ENCODE measurements around the gene SARM1.

The SARM1 gene

DNA sequence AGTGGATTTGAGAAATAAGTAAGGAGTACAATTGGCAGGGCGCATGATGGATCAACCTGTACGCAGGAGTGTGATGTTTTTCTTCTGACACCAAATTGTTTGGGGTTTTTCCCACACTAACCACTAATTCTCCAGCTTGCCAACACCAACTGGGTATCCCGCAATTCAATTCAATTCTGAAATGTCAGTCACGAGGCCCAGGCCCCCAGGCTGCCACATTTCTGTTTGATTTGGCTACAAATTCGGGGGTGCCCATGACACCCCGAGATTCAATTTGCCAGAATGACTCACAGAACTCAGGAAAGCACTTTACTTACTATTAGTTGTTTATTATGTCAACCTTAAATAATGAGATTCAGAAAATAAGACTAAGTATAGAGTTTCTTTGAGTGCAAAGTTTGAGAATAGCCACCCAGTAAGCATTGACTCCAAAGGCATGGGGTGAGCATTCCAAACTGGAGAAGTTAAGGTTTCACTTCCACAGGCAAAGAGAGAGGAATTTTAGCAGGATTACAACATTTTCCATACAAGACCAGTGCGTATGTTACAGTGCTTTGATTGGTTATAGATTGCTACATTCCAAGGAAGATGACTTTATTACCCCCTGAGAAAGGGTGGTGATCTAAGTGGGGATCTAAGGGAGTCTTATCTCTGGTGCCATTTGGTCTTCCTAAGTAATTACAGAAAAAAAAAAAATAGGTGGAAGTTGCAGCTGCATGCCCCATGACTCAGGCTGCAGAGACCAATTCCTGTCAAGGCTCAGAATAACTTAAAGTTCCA lies 23.0 kb downstream of the SARM1 start:
- no peaks in the 10 kb centered on the region for H3K9me3 ChIP-seq (ENCODE audit: control insufficient read depth, low read length)
- H3K27me3 ChIP-seq (replicated peaks; ENCODE audit: control insufficient read depth, insufficient read depth, low read length, poor library complexity, severe bottlenecking) = no peaks in the 10 kb centered on the region
- no peak for DNase-seq
- H3K36me3 ChIP-seq (ENCODE audit: control insufficient read depth, insufficient read depth, low read length) = peaks cover 48% of the 10 kb centered on the region
- H3K27ac ChIP-seq (ENCODE audit: insufficient read depth, low read length, poor library complexity, severe bottlenecking) = no peak overlapping the region
- no peaks in the 10 kb centered on the region for H3K4me1 ChIP-seq (ENCODE audit: control insufficient read depth, insufficient read depth, low read length, poor library complexity, severe bottlenecking)
- H3K4me3 ChIP-seq (ENCODE audit: insufficient read depth, low read depth, low read length, poor library complexity, severe bottlenecking) = no peak overlapping the region

- no peaks in the 10 kb centered on the region for H3K9me3 ChIP-seq (ENCODE audit: control insufficient read depth, low read length)
- DNase-seq = no peak
- no peaks in the 10 kb centered on the region for H3K27me3 ChIP-seq (replicated peaks; ENCODE audit: control insufficient read depth, insufficient read depth, low read length, poor library complexity, severe bottlenecking)
- H3K4me3 ChIP-seq (ENCODE audit: insufficient read depth, low read depth, low read length, poor library complexity, severe bottlenecking) = no peak overlapping the region
- H3K36me3 ChIP-seq (ENCODE audit: control insufficient read depth, insufficient read depth, low read length) = peaks cover 40% of the 10 kb centered on the region
- H3K27ac ChIP-seq (ENCODE audit: insufficient read depth, low read length, poor library complexity, severe bottlenecking) = no peak overlapping the region
- no peaks in the 10 kb centered on the region for H3K4me1 ChIP-seq (ENCODE audit: control insufficient read depth, insufficient read depth, low read length, poor library complexity, severe bottlenecking)
These were observed 23.9 kb downstream of the SARM1 start for GRCh38 chr17:28395426-28395825.

DNA sequence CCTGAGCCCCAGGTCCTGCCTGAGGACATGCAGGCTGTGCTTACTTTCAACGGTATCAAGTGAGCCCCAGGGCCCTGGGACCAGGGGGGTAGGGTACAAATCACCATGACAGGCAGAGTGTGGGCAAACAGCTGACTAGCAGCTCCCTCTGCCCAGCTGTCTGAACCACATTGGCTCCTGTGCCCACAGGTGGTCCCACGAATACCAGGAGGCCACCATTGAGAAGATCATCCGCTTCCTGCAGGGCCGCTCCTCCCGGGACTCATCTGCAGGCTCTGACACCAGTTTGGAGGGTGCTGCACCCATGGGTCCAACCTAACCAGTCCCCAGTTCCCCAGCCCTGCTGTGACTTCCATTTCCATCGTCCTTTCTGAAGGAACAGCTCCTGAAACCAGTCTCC lies 24.5 kb downstream of the SARM1 start:
- H3K9me3 ChIP-seq (ENCODE audit: control insufficient read depth, low read length) = no peaks in the 10 kb centered on the region
- no peaks in the 10 kb centered on the region for H3K27me3 ChIP-seq (replicated peaks; ENCODE audit: control insufficient read depth, insufficient read depth, low read length, poor library complexity, severe bottlenecking)
- no peak overlapping the region for H3K27ac ChIP-seq (ENCODE audit: insufficient read depth, low read length, poor library complexity, severe bottlenecking)
- H3K4me1 ChIP-seq (ENCODE audit: control insufficient read depth, insufficient read depth, low read length, poor library complexity, severe bottlenecking) = no peaks in the 10 kb centered on the region
- peaks cover 34% of the 10 kb centered on the region for H3K36me3 ChIP-seq (ENCODE audit: control insufficient read depth, insufficient read depth, low read length)
- no peak overlapping the region for H3K4me3 ChIP-seq (ENCODE audit: insufficient read depth, low read depth, low read length, poor library complexity, severe bottlenecking)
- no peak for DNase-seq

GRCh38 chr17:28396635-28397239 lies 25.2 kb downstream of the SARM1 start:
- no peak overlapping the region for H3K27ac ChIP-seq (ENCODE audit: insufficient read depth, low read length, poor library complexity, severe bottlenecking)
- H3K4me1 ChIP-seq (ENCODE audit: control insufficient read depth, insufficient read depth, low read length, poor library complexity, severe bottlenecking) = no peaks in the 10 kb centered on the region
- H3K27me3 ChIP-seq (replicated peaks; ENCODE audit: control insufficient read depth, insufficient read depth, low read length, poor library complexity, severe bottlenecking) = no peaks in the 10 kb centered on the region
- no peak overlapping the region for H3K4me3 ChIP-seq (ENCODE audit: insufficient read depth, low read depth, low read length, poor library complexity, severe bottlenecking)
- H3K36me3 ChIP-seq (ENCODE audit: control insufficient read depth, insufficient read depth, low read length) = peaks cover 29% of the 10 kb centered on the region
- DNase-seq = no peak
- H3K9me3 ChIP-seq (ENCODE audit: control insufficient read depth, low read length) = no peaks in the 10 kb centered on the region

GRCh38 chr17:28397275-28397674 lies 25.8 kb downstream of the SARM1 start:
- no peaks in the 10 kb centered on the region for H3K9me3 ChIP-seq (ENCODE audit: control insufficient read depth, low read length)
- no peak for DNase-seq
- peaks cover 28% of the 10 kb centered on the region for H3K36me3 ChIP-seq (ENCODE audit: control insufficient read depth, insufficient read depth, low read length)
- no peaks in the 10 kb centered on the region for H3K27me3 ChIP-seq (replicated peaks; ENCODE audit: control insufficient read depth, insufficient read depth, low read length, poor library complexity, severe bottlenecking)
- no peaks in the 10 kb centered on the region for H3K4me1 ChIP-seq (ENCODE audit: control insufficient read depth, insufficient read depth, low read length, poor library complexity, severe bottlenecking)
- H3K4me3 ChIP-seq (ENCODE audit: insufficient read depth, low read depth, low read length, poor library complexity, severe bottlenecking) = no peak overlapping the region
- no peak overlapping the region for H3K27ac ChIP-seq (ENCODE audit: insufficient read depth, low read length, poor library complexity, severe bottlenecking)

- H3K4me3 ChIP-seq (ENCODE audit: insufficient read depth, low read depth, low read length, poor library complexity, severe bottlenecking) = no peak overlapping the region
- no peaks in the 10 kb centered on the region for H3K27me3 ChIP-seq (replicated peaks; ENCODE audit: control insufficient read depth, insufficient read depth, low read length, poor library complexity, severe bottlenecking)
- DNase-seq = no peak
- no peaks in the 10 kb centered on the region for H3K9me3 ChIP-seq (ENCODE audit: control insufficient read depth, low read length)
- H3K36me3 ChIP-seq (ENCODE audit: control insufficient read depth, insufficient read depth, low read length) = peaks cover 23% of the 10 kb centered on the region
- no peak overlapping the region for H3K27ac ChIP-seq (ENCODE audit: insufficient read depth, low read length, poor library complexity, severe bottlenecking)
- H3K4me1 ChIP-seq (ENCODE audit: control insufficient read depth, insufficient read depth, low read length, poor library complexity, severe bottlenecking) = no peaks in the 10 kb centered on the region
These were observed 26.3 kb downstream of the SARM1 start for GRCh38 chr17:28397687-28398279.

DNA sequence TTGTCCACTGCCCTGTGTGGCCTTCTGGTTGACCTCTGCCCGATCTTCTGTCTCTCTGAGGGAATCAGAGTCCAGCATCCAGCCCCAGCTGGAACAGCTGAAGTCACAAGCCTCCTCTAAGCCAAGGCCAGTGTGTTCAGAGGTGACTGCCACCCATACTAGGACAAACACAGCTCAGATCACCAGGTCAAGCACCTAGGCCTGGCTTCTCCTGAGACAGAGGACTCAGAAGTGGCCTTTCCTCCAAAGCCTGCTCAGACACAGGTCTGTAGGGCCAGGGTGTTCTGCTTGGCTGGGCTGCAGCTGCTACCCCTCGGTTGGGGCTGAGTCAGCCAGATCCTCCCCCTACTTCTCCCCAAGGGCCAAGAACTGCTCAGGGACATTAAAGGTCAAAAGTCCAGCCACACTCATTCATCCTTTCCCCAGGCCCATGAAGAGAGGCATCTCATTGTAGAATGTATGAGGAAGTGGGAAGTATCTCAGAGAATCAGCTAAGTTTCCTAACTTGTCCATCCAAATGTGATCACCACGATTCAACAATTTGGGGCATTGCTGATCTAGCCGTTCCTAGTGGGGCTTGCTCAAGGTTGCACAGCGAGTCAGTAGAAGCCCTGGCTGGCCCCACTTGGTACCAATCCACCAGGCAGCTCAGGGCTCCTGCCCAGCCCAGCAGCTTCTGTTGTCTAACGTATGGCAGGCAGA lies 26.9 kb downstream of the SARM1 start:
- peaks cover 22% of the 10 kb centered on the region for H3K36me3 ChIP-seq (ENCODE audit: control insufficient read depth, insufficient read depth, low read length)
- no peak for DNase-seq
- H3K9me3 ChIP-seq (ENCODE audit: control insufficient read depth, low read length) = no peaks in the 10 kb centered on the region
- H3K27ac ChIP-seq (ENCODE audit: insufficient read depth, low read length, poor library complexity, severe bottlenecking) = no peak overlapping the region
- H3K27me3 ChIP-seq (replicated peaks; ENCODE audit: control insufficient read depth, insufficient read depth, low read length, poor library complexity, severe bottlenecking) = no peaks in the 10 kb centered on the region
- no peak overlapping the region for H3K4me3 ChIP-seq (ENCODE audit: insufficient read depth, low read depth, low read length, poor library complexity, severe bottlenecking)
- no peaks in the 10 kb centered on the region for H3K4me1 ChIP-seq (ENCODE audit: control insufficient read depth, insufficient read depth, low read length, poor library complexity, severe bottlenecking)

- Histone ChIP-seq H3K4me3 (ENCODE audit: insufficient read depth, low read depth, low read length, poor library complexity, severe bottlenecking) (no peak overlapping the region), H3K36me3 (ENCODE audit: control insufficient read depth, insufficient read depth, low read length) (peaks cover 15% of the 10 kb centered on the region), H3K27me3 (replicated peaks; ENCODE audit: control insufficient read depth, insufficient read depth, low read length, poor library complexity, severe bottlenecking) (no peaks in the 10 kb centered on the region), H3K4me1 (ENCODE audit: control insufficient read depth, insufficient read depth, low read length, poor library complexity, severe bottlenecking) (no peaks in the 10 kb centered on the region), H3K9me3 (ENCODE audit: control insufficient read depth, low read length) (no peaks in the 10 kb centered on the region), H3K27ac (ENCODE audit: insufficient read depth, low read length, poor library complexity, severe bottlenecking) (no peak overlapping the region)
- DNase-seq = no peak
These were observed 28.3 kb downstream of the SARM1 start for GRCh38 chr17:28399808-28400207.

DNA sequence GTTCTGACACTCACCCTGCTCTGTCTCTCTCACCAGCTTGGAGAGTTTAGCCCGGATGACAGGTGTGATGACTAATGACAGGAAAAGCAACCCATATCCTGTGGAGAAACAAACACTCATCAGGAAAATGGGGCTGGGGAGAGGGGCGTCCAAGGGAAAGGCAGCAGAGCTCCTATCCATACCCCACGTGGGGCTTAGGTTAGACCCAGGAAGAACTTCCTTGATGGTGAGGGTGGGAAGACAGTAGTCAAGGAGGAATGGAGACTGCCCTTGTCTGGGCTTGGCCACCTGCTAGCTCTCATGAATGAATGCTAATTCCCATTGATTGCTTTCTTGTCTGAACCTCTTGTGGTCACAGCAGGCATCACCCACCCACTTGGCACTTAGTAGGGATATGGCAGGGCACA lies 30.7 kb downstream of the SARM1 start:
- peaks cover 14% of the 10 kb centered on the region for H3K4me1 ChIP-seq (ENCODE audit: control insufficient read depth, insufficient read depth, low read length, poor library complexity, severe bottlenecking)
- no peaks in the 10 kb centered on the region for H3K9me3 ChIP-seq (ENCODE audit: control insufficient read depth, low read length)
- no peak overlapping the region for H3K4me3 ChIP-seq (ENCODE audit: insufficient read depth, low read depth, low read length, poor library complexity, severe bottlenecking)
- no peak overlapping the region for H3K27ac ChIP-seq (ENCODE audit: insufficient read depth, low read length, poor library complexity, severe bottlenecking)
- DNase-seq = no peak
- H3K27me3 ChIP-seq (replicated peaks; ENCODE audit: control insufficient read depth, insufficient read depth, low read length, poor library complexity, severe bottlenecking) = no peaks in the 10 kb centered on the region
- H3K36me3 ChIP-seq (ENCODE audit: control insufficient read depth, insufficient read depth, low read length) = no peaks in the 10 kb centered on the region

- Histone ChIP-seq H3K27ac (ENCODE audit: insufficient read depth, low read length, poor library complexity, severe bottlenecking) (no peak overlapping the region), H3K4me3 (ENCODE audit: insufficient read depth, low read depth, low read length, poor library complexity, severe bottlenecking) (no peak overlapping the region), H3K9me3 (ENCODE audit: control insufficient read depth, low read length) (no peaks in the 10 kb centered on the region), H3K4me1 (ENCODE audit: control insufficient read depth, insufficient read depth, low read length, poor library complexity, severe bottlenecking) (peaks cover 14% of the 10 kb centered on the region), H3K27me3 (replicated peaks; ENCODE audit: control insufficient read depth, insufficient read depth, low read length, poor library complexity, severe bottlenecking) (no peaks in the 10 kb centered on the region), H3K36me3 (ENCODE audit: control insufficient read depth, insufficient read depth, low read length) (no peaks in the 10 kb centered on the region)
- no peak for DNase-seq
These were observed 31.4 kb downstream of the SARM1 start for GRCh38 chr17:28402844-28403243.

All from effector memory CD4-positive, alpha-beta T cell (primary cell).